ENCODE results near the gene CTBP2. TPM values are rescaled to one million over a fixed set of nuclear protein-coding genes. Genes with fewer than 3 reads are reported as not detected.
"Not testable (repeated sequence)": the region's sequence is repeated elsewhere in the genome, so short reads cannot be mapped to it uniquely, and the experiment has no call there.

The CTBP2 gene
- total and polyA plus RNA-seq, 4 donors = 32.4 to 85.7 (median 68.7) TPM

- intact Hi-C loops (cut with DNase I) = no loop called here
- Histone ChIP-seq H3K4me3 (ENCODE audit: low read length in 2 of 2) (no peak overlapping the region), H3K36me3 (ENCODE audit: control insufficient read depth in 1 of 2, insufficient read depth in 2 of 2, low read length in 1 of 2) (no peaks in the 10 kb centered on the region), H3K4me1 (ENCODE audit: control insufficient read depth in 1 of 2, insufficient read depth in 2 of 2, low read length in 2 of 2) (no peaks in the 10 kb centered on the region), H3K27ac (ENCODE audit: low read depth in 1 of 2, low read length in 2 of 2) (no peak overlapping the region), H3K9me3 (ENCODE audit: control insufficient read depth, low read length) (no peaks in the 10 kb centered on the region), H3K27me3 (ENCODE audit: control insufficient read depth in 1 of 2, insufficient read depth in 2 of 2, low read length in 1 of 2) (no peaks in the 10 kb centered on the region)
- ATAC-seq (ENCODE audit: low FRiP score) (no peak), DNase-seq (no peak)
- 80 to 86% methylated on average over 6 of the region's 6 CpGs for WGBS, 2 donors
Observed at GRCh38 chr10:125190414-125190813, 30.1 kb upstream of the CTBP2 start.

- H3K4me1 ChIP-seq (ENCODE audit: control insufficient read depth in 1 of 2, insufficient read depth in 2 of 2, low read length in 2 of 2) = no peaks in the 10 kb centered on the region
Observed at GRCh38 chr10:125189162-125189561, 28.8 kb upstream of the CTBP2 start.

DNA sequence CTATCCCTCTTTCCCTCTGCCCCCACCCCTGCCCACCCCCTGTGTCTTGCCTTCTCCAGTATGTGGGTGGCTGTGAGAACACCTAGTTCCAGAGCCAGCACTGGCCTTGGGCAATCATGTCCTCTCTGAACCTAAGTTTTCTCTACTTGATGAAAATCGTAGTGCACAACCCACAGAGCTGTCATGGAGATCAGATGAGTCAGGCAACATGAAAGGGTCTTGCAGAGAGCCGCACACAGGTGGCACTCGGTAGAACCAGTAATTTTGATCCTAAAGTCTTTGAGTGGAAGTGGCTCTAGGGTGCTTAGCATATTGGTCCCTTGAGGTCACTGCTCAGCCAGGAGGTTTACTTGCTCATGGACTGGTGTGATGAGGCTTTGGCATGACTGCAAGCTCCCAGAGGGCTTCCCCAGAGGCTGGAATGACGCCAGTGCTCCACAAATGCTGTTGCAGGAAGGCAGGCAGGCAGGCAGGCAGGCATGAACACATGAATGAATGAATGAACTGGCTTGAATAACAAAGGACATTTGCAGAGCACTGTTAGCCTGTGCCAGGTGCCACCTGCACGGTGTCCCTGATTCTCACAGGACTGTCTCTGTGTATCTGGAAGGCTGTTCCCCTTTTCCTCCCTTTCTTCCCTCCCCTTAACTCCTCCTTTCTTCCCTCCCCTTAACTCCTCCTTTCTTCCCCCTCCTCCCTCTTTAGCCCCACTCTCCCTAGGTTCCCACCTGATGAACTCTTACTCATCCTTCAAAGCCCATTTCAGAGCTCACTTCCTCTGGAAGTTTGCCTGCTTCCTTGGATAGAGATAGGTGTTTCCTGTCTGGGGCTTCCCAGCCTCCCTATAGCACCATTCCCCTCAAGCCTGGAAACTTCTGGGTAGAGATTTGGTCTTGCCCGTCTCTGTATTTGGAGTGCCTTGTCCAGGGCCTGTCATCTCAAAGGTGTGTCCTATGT is 27.2 kb upstream of the CTBP2 start:
- H3K27ac ChIP-seq (ENCODE audit: low read depth in 1 of 2, low read length in 2 of 2) = no peak overlapping the region
- no peaks in the 10 kb centered on the region for H3K9me3 ChIP-seq (ENCODE audit: control insufficient read depth, low read length)
- H3K4me1 ChIP-seq (ENCODE audit: control insufficient read depth in 1 of 2, insufficient read depth in 2 of 2, low read length in 2 of 2) = no peaks in the 10 kb centered on the region
- H3K4me3 ChIP-seq (ENCODE audit: low read length in 2 of 2) = no peak overlapping the region
- intact Hi-C loops (cut with DNase I) = no loop called here
- ATAC-seq (ENCODE audit: low FRiP score) = no peak
- no peaks in the 10 kb centered on the region for H3K36me3 ChIP-seq (ENCODE audit: control insufficient read depth in 1 of 2, insufficient read depth in 2 of 2, low read length in 1 of 2)
- 82 to 86% methylated on average over 6 of the region's 6 CpGs for WGBS, 2 donors
- no peak for DNase-seq
- no peaks in the 10 kb centered on the region for H3K27me3 ChIP-seq (ENCODE audit: control insufficient read depth in 1 of 2, insufficient read depth in 2 of 2, low read length in 1 of 2)

More at GRCh38 chr10:125189162-125189561, 28.8 kb upstream of the CTBP2 start:
- no peak for ATAC-seq (ENCODE audit: low FRiP score)
- no peak overlapping the region for H3K27ac ChIP-seq (ENCODE audit: low read depth in 1 of 2, low read length in 2 of 2)
- DNase-seq = no peak
- WGBS, 2 donors = 90 to 93% methylated on average over 8 of the region's 8 CpGs
- no peaks in the 10 kb centered on the region for H3K36me3 ChIP-seq (ENCODE audit: control insufficient read depth in 1 of 2, insufficient read depth in 2 of 2, low read length in 1 of 2)
- no peaks in the 10 kb centered on the region for H3K27me3 ChIP-seq (ENCODE audit: control insufficient read depth in 1 of 2, insufficient read depth in 2 of 2, low read length in 1 of 2)
- H3K9me3 ChIP-seq (ENCODE audit: control insufficient read depth, low read length) = no peaks in the 10 kb centered on the region
- intact Hi-C loops (cut with DNase I) = no loop called here
- H3K4me3 ChIP-seq (ENCODE audit: low read length in 2 of 2) = no peak overlapping the region

GRCh38 chr10:125186431-125187170 is 26.2 kb upstream of the CTBP2 start:
- Histone ChIP-seq H3K36me3 (ENCODE audit: control insufficient read depth in 1 of 2, insufficient read depth in 2 of 2, low read length in 1 of 2) (no peaks in the 10 kb centered on the region), H3K4me3 (ENCODE audit: low read length in 2 of 2) (no peak overlapping the region), H3K27ac (ENCODE audit: low read depth in 1 of 2, low read length in 2 of 2) (no peak overlapping the region), H3K9me3 (ENCODE audit: control insufficient read depth, low read length) (no peaks in the 10 kb centered on the region), H3K27me3 (ENCODE audit: control insufficient read depth in 1 of 2, insufficient read depth in 2 of 2, low read length in 1 of 2) (no peaks in the 10 kb centered on the region), H3K4me1 (ENCODE audit: control insufficient read depth in 1 of 2, insufficient read depth in 2 of 2, low read length in 2 of 2) (no peaks in the 10 kb centered on the region)
- intact Hi-C loops (cut with DNase I) = no loop called here
- ATAC-seq (ENCODE audit: low FRiP score) = no peak
- WGBS, 2 donors = 78 to 83% methylated on average over 18 of the region's 18 CpGs
- DNase-seq = no peak

DNA sequence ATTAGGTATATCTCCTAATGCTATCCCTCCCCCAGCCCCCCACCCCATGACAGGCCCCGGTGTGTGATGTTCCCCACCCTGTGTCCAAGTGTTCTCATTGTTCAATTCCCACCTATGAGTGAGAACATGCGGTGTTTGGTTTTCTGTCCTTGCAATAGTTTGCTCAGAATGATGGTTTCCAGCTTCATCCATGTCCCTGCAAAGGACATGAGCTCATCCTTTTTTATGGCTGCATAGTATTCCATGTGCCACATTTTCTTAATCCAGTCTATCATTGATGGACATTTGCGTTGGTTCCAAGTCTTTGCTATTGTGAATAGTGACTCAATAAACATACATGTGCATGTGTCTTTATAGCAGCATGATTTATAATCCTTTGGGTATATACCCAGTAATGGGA is 18.7 kb upstream of the CTBP2 start:
- 96 to 98% methylated on average over 2 to 3 of the region's 3 CpGs for WGBS, 2 donors
- H3K36me3 ChIP-seq (ENCODE audit: control insufficient read depth in 1 of 2, insufficient read depth in 2 of 2, low read length in 1 of 2); H3K4me1 ChIP-seq (ENCODE audit: control insufficient read depth in 1 of 2, insufficient read depth in 2 of 2, low read length in 2 of 2); H3K27ac ChIP-seq (ENCODE audit: low read depth in 1 of 2, low read length in 2 of 2); ATAC-seq (ENCODE audit: low FRiP score); H3K4me3 ChIP-seq (ENCODE audit: low read length in 2 of 2); intact Hi-C loops (cut with DNase I); H3K9me3 ChIP-seq (ENCODE audit: control insufficient read depth, low read length); DNase-seq; H3K27me3 ChIP-seq (ENCODE audit: control insufficient read depth in 1 of 2, insufficient read depth in 2 of 2, low read length in 1 of 2): not testable (repeated sequence)

DNA sequence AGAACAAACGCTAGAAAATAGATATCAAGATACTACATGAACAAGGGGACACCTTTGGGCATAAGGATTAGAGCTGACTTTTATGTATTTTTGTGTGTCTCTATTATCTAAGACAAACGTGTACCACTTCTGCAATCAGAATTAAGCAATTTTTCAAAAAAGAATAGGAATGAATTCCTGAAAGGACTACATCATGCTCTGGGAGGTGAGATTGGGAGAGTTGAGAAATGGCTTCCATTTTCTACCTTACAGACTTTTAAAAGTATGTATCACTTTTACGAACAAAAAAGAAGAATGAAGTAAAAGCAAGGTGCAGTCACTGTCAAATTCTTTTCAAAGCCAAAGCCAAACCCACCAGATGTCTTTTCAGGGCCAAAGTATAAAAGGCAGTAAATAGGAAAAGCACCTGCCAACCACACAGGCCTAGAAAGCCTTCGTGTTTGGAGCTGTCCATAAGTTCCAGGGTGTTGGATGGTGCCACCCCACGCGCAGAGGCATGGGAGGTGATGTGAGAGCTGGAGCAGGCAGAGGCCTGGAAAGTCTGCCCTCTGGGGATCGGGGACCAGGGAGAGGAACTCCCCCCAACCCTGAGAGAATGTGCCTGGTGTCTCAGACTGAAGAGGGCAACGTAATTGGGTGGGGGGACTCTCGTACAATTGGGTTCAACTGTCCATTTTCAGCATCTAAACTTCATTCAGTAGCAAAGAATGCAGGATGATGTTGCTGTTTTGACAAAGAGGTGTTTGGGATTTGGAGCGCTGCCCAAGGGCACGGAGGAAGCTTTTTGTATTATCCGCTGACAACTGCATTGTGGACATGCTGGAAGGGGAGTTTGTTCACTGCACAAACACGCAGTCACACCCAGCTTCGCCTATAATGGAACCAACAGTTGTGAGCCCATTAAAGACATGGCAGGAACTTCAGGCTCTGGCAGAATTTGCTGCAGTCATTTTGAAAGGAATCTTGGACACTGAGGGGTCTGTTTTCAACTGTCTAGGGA is 17.6 kb upstream of the CTBP2 start:
- DNase-seq = no peak
- no peaks in the 10 kb centered on the region for H3K27me3 ChIP-seq (ENCODE audit: control insufficient read depth in 1 of 2, insufficient read depth in 2 of 2, low read length in 1 of 2)
- H3K36me3 ChIP-seq (ENCODE audit: control insufficient read depth in 1 of 2, insufficient read depth in 2 of 2, low read length in 1 of 2) = no peaks in the 10 kb centered on the region
- intact Hi-C loops (cut with DNase I) = no loop called here
- H3K27ac ChIP-seq (ENCODE audit: low read depth in 1 of 2, low read length in 2 of 2) = no peak overlapping the region
- 75 to 82% methylated on average over 14 of the region's 14 CpGs for WGBS, 2 donors
- no peaks in the 10 kb centered on the region for H3K9me3 ChIP-seq (ENCODE audit: control insufficient read depth, low read length)
- ATAC-seq (ENCODE audit: low FRiP score) = no peak
- H3K4me1 ChIP-seq (ENCODE audit: control insufficient read depth in 1 of 2, insufficient read depth in 2 of 2, low read length in 2 of 2) = no peaks in the 10 kb centered on the region
- H3K4me3 ChIP-seq (ENCODE audit: low read length in 2 of 2) = no peak overlapping the region

DNA sequence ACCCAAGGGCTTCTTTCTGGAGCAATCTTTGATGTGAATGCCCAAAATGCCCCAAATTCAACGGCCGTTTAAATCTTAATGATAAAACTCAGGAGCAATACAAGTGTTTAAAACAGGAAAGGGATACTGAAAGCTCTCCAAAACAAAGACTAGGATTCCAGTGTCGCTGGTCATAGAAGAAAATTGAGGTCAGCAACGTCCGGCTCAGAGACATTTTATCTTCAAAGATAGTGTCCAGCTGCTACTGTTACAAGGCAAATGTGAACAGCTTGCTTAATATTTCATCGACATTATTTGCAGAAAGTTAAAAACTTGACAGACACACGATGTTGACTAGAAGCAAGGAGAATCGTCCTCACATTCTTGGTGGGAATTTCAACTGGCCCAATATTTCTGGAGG is 15.4 kb upstream of the CTBP2 start:
- no peaks in the 10 kb centered on the region for H3K4me1 ChIP-seq (ENCODE audit: control insufficient read depth in 1 of 2, insufficient read depth in 2 of 2, low read length in 2 of 2)
- no peaks in the 10 kb centered on the region for H3K27me3 ChIP-seq (ENCODE audit: control insufficient read depth in 1 of 2, insufficient read depth in 2 of 2, low read length in 1 of 2)
- intact Hi-C loops (cut with DNase I) = no loop called here
- DNase-seq = no peak
- no peak for ATAC-seq (ENCODE audit: low FRiP score)
- H3K27ac ChIP-seq (ENCODE audit: low read depth in 1 of 2, low read length in 2 of 2) = no peak overlapping the region
- WGBS, 2 donors = 33 to 37% methylated on average over 8 of the region's 8 CpGs
- no peak overlapping the region for H3K4me3 ChIP-seq (ENCODE audit: low read length in 2 of 2)
- H3K9me3 ChIP-seq (ENCODE audit: control insufficient read depth, low read length) = no peaks in the 10 kb centered on the region
- H3K36me3 ChIP-seq (ENCODE audit: control insufficient read depth in 1 of 2, insufficient read depth in 2 of 2, low read length in 1 of 2) = no peaks in the 10 kb centered on the region

DNA sequence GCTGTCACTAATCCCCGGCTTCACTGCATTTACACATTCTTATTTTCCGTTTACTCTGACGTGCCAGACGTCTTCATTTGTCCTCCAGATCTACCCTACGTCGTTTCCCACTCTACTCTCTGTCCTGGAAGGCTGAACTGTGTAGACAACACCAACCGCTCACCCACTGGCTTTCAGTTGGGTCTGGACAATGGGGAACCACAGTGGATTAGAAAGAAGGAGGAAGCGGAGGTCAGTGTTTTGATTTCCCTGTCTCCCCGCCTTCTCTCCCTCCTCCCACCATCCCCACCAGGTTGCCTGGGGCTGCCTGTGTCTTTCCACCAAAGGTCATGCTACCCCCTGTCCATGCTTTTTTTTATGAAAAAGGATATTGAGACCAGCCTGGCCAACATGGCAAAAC is 14.0 kb upstream of the CTBP2 start:
- ATAC-seq (ENCODE audit: low FRiP score) = no peak

More for the DNA sequence above, 14.0 kb upstream of the CTBP2 start:
- Histone ChIP-seq H3K27ac (ENCODE audit: low read depth in 1 of 2, low read length in 2 of 2) (no peak overlapping the region), H3K9me3 (ENCODE audit: control insufficient read depth, low read length) (no peaks in the 10 kb centered on the region), H3K27me3 (ENCODE audit: control insufficient read depth in 1 of 2, insufficient read depth in 2 of 2, low read length in 1 of 2) (no peaks in the 10 kb centered on the region), H3K4me1 (ENCODE audit: control insufficient read depth in 1 of 2, insufficient read depth in 2 of 2, low read length in 2 of 2) (no peaks in the 10 kb centered on the region), H3K36me3 (ENCODE audit: control insufficient read depth in 1 of 2, insufficient read depth in 2 of 2, low read length in 1 of 2) (no peaks in the 10 kb centered on the region), H3K4me3 (ENCODE audit: low read length in 2 of 2) (no peak overlapping the region)
- 48 to 53% methylated on average over 9 of the region's 9 CpGs for WGBS, 2 donors
- intact Hi-C loops (cut with DNase I) = no loop called here
- no peak for DNase-seq

Measured in aorta (tissue), 5 donors.